Measurements from ENCODE around the gene HDAC10.

- TF ChIP-seq CTCF (IDR thresholded peaks at IDR 0.05; ENCODE audit: low read depth, low read length) (no peak), POLR2A (IDR thresholded peaks at IDR 0.05; ENCODE audit: extremely low read depth, insufficient read length) (no peak)
Measured at GRCh38 chr22:50220603-50221409, 30.3 kb downstream of the HDAC10 start.
